Stimulated activated CD4-positive, alpha-beta T cell treated with anti-CD3 and anti-CD28 coated beads, TNF-alpha, amount 100 ng/mL, for 48 hours (primary cell): ENCODE results near the gene PRKCH.

ENCODE experiments used
- DNase-seq, 3 donors: peaks; one replicate each; pipeline ENCODE4 v3.0.0-alpha.2; 2020; ENCODE audit warnings: low read depth in 3 of 3

The PRKCH gene

DNA sequence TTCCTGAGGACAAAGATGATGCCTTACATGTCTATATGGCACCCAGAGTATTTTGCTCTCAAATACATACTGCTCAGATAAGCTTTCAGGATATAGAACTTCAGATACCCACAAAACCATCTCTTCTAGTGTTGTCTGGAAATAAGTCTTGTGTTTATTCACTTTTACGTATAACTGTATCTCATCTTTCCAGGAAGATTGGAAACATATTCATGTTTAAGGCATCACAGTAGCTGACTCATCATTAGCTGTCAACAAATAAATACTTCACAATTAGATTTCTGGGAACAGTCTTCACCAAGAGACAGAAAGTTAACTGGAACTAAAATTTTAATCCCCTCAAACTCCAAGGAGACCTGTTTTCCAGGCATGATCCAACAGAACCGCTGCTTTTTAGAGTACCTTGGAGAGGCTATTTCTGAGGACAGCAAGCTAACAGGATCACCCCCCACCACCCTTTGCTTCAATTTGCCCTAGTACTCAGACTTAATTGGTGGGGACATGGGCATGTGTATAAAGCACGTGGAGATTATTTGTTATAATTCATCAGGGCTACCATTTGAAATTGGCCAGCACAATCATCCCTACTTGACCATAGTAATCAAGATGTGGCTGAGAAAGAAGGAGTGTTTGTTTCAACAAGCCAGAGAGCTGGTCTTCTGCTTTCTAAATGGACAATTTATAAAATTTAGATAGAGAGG is 244.6 kb downstream of the PRKCH start:
- DNase-seq: no peak

DNA sequence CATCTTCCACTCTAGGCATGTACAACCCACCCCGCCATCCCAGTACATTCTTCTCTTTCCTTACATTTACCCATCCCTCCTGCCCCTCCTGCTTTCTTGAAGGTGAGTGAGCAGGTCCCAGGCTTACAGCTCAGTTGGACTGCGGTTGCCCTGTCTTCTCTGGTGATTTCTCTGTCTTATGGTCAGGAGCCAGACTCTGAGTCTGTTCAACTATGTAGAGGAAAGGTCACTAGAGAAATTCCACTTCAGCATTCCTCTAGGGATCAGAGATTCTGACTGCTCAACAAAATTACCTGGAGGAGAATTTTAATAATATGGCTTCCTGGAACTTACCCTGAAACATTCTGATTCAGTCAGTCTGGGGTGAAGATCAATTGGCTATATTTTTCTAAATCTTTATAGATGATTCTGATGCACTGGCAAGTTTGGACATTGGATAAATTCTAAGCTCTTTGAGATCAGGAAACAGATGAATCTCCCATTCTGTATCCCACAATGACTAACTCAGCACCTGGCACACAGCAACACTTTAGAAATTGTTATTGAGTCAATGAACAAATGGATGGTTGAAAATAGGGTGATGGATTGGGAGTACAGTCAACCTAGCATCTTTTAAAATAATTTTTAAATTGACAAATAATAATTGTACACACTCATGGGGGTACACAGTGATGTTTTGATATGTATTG is 245.3 kb downstream of the PRKCH start:
- no peak for DNase-seq

DNA sequence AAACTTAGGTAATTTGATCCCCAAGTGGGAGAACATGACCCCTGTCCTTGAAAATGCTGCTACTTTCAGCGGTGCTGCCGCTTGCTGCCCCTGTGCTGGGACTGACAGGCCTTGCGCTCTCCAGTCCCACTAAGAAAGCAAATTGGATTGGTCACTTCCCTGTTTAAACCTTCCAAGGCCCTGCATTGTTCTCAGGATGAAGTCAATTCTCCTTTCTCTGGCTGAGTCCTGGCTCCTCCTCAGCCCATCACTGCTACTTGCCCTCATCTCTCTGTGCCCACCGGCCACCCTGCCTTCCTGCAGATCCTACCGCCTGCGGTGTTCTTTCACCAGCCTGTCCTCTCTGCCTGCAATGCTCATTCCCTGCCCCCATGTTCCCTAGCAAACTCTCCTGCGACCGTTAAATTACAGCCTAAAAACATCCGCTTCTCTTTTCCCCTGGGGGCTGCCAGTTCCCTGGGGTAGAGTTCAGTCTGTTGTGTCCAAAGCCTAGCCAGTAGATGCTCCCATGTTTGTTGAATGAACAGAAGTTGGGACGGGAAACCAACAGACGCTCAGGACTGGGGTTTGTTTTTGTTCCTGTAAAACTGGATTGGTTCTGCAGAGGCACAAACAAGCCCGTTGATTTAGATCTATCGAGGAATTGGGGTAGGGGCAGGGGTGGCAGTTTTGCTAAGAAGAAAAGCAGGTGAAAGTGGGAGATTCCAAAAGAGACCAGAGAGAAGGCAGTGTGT is 246.6 kb downstream of the PRKCH start:
- DNase-seq: no peak

DNA sequence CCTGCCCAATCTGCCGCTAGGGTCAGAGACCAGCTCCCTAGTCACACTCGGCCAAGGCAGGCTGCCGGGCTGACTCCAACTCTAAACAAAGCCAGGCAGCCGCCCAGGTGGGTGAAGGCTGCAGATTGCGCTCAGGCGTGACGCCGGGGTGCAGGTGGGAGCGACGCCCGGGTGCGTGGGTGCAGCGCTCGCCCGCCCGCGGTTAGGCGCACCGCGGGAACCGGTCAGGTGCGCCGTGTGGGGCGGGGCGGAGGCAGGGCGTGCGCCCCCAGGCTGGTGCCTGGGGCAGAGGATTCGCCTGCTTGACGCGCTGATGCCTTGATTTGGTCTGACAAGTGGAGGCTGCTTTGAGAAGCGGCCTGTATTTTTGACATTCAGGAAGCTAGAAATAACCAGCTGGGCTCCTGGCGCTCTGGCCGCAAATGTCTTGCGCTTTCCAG is 247.2 kb downstream of the PRKCH start:
- peak in 2 of 3 donors; percentile 25 to 36 for DNase-seq

DNA sequence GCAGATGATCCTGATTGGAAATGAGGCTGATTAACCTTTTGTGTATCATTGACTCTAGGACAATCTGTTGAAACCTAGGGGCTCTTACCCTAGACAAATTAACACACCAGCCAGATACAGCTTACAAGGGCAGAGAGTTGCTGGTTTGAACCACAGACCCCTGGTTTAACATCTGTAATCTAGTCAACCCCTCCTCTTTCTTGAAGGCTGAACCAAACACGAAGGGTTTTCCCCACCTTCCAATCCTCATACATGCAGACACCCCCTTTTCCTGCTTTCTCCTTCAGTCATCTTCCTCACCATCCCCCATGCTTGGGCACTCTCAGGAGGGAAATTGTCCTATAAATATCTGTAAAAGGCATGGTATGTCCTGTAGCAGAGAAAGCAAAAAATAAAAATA is 247.9 kb downstream of the PRKCH start:
- DNase-seq: no peak

DNA sequence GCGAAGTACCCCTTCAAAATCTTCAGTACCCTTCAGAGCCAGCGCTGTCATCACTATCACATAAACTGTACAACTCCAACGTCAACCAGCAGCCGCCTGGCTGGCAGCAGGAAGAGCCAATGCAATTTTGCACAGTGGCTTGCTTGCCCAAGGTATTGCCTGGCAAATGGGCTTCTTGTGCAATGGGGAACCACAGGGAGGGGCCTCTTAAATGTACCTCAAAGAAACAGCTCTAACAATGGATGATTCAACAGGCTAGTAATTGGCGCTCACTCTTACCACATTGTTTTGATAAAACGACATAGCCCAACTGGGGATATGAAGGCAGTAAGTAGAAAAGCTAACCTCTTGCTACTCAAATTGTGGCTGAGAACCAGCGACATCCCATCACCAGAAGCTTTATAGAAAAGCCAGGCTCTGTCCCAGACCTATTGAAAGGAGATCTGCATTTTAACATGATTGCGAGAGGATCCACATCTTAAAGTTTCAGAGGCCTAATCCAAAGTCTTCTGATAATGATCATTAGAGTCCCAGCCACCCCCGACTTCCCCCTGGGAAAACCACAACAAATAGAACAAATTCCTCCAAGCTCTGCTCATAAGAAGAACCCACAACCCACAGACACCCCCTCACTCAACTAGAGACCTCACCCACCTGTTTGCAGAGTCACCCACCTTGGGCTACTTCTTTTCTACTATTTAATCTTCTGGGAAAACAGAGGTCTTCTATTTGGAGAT is 248.6 kb downstream of the PRKCH start:
- peak in 1 of 3 donors; percentile 50 for DNase-seq

DNA sequence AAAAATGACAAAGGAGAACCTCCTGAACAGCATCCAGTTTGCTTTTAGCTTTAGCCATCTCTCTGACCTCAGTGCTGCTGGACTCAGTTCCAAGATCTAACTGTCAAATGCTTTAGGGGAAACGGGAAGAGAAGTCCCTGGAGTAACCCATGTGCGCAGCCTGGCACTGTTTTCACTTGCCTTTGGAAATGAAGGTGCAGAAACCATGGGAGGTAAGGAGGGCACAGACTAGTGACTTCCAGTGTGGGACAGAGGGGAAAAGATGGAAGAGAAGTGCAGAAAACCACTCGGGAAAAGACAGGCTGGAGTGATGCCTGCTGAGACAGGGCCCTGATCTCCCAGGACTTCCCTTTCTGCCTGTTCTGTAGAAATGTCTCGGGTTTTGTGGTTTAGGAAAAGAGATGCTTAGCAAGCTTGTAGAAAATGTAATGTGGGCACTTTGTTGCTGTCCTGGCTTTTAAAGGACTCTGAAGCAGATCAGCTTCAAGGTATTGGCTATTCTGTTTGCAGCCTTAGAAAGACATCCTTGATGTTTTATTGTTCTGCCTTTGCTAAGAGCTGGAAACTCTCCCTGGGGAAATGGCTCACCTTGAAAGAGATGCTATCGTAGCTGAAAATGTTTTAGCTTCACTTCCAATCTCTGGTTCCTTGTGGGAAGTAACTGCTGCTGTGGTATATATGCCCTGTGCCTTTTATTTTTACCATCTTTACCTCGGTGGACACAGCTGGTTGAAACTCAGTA is 249.3 kb downstream of the PRKCH start:
- no peak for DNase-seq

DNA sequence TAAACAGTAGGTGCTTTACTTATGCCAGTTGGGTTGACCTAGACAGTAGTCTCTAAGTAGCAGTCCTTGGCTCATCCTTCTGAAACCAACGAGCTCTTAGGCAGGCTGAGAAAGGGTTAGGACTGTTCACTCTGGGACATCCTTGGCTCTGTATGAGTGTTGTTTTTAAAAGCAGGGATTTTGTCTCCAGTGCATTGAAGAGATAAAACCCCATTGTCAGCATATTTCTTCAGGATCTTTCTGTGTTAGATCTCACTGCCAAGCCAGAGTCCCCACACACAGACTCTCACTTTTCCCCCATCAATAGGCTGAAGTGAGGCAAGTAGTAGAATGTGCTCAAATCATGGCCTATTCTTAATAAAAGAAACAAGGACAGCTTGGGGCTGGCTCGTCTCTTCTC is 250.5 kb downstream of the PRKCH start:
- no peak for DNase-seq

DNA sequence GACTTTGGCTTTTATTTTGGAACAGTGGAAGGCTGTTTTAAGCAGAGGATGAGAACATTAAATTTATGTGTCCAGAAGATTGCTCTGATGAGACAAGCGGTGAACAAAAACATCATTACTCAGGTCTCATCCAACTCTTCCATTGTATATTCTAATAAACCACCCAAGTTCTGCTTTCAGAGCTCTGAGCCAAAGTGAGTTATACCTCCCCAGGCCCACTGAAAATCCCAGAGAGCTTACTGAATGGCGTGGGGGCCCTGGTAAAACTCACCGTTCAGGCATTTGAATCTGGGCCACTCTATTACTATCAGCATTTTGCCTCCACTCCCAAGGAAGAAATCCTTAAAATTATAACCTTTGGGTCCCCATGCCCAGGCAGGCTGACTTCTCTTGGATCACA is 251.9 kb downstream of the PRKCH start:
- no peak for DNase-seq

DNA sequence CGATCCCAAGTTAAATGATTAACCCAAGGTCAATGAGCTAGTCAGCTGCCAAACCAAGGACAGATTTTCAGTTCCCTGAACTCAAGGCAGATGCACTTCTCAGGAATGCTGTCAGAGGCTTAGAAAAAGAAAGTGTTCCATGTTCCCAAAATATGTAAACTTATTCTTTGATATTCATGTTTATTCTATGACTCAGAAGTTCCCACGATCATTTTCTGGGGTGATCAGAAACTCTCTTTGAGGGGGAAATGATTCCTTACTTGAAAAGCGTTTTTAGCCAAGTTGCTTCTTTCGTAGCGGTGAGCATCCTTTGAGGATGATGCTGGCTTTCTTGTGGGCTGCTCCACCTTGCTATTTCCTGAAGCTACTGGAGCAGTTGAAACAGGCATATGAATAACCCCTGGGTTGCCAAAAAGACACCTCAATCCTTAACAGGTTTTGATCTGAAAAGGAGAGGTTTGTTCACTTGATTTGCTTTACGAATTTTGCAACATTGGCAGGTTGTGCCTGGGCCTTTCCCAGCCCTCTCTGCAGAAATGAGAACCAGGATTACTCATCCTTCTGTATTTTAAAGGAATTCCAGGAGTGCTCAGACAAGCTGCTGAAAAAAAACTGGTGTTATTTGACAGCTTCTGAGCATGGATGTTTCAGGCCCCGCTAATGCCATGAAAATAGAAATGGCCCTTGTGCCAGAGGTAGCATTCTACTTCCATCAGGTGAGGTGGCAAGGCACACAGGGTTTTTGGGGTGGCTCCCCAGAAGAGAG is 252.6 kb downstream of the PRKCH start:
- no peak for DNase-seq

DNA sequence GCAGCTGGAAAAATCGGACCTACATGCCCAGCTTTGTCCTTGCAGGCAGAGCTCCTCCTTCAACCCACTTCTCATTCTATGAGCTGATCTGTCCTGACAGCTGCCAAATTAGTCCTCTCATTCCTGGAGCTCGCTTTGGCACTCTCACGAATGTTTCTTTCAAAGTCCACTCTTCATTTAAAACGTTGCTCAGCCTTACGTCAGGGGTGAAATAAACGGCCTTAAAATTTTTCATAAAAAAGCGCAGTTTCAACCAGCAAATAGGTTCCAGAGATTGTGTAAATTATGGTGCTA is 253.1 kb downstream of the PRKCH start:
- DNase-seq: no peak

DNA sequence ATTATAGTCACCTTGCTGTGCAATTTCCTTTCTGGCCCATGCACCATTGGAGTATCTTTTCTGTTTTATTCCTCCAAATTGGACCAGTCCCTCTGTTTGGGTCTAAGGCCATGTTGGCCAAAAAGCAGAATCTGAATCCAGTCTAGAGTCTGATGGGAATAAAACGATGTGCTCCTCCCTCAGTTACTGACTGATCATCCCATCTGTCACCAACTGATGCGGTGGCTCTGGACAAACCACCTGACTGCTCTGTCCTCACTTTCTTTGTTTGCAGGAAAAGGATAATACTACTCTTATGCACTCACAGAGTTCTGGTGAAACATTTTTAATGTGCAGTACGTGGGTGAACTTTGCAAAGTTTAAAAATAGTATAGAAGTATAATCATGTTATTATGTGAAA is 253.7 kb downstream of the PRKCH start:
- DNase-seq: no peak

DNA sequence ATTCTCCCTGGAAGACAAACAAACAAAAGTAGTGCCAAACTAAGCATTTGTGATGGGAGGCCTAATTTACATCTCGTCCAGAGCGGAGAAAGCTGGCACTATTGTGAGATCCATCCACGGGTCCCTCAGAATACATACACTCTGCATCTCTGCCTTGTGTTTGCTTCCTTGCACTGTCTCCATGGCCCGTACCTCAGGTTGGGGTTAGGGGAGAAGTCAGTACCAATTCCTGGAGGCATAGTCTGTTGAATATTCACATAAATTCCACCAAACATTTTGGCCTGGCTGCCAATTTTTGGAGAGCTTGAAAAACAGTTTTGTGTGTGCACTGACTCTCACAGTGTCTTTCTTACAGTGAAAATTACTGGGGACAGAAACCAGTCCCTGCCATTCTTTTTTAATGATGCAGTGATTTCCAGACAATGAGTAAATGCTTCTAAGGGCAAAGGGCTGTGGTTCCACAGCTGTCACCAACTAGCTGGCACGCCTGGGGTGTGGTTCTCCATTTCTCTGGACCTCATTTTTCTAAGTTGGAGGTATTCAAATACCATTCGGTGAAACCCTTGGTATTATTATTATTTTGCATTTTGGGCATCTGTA is 254.3 kb downstream of the PRKCH start:
- DNase-seq: no peak

DNA sequence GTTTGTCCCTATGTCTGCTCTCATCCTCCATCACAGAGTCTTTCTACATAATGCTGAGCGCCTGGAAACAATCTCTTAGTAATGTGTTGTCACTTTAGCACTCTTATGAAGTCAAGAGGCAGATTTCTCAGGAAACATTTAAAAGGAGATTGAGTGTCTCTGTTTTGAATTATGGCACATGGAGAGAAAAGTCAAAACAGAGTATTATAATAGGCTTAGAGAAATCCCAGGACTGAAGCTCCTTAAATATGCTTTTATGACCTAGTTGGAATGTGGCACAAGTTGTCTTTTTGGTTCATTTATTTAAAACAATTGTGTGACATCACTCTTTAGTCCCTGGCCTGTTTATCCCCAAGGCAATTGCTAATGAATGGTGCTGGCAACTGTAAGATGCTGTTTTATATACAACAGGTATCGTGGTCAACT is 256.1 kb downstream of the PRKCH start:
- no peak for DNase-seq

DNA sequence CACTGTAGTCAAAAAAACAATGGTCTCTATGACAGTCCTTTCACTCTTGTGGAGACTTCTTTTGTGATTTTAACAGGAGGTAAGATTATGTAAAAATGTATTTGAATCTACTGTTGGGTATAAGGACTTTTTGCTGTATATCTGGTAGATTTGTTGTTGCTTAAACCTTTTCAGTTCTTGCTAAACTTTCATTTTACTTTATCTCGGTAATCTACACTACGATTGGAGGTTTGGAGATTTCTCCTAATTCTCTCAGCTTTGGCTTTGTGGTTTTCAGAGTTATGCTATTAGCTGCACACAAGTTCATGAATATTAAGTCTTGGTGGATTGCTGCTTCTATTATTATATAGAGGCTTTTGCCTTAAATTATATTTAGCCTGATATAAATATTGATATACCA is 257.4 kb downstream of the PRKCH start:
- no peak for DNase-seq

DNA sequence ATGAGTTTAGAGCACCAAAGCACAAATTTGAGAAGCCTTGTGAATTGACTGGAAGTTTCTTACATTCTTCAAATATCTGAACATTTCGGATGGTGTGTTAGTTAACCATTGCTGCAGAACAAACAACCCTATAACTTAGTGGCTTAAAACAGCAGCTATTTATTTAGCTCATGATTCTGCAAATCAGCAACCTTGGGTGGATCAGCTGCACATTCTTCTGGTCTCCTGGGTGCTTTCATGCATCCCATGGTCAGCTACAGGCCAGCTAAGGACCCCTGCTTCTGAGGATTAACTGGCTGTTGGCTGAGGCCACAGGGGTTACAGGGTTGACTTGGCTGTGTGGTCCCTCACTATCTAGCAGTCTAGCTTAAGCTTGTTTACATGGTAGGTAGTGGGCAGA is 260.0 kb downstream of the PRKCH start:
- DNase-seq: no peak

DNA sequence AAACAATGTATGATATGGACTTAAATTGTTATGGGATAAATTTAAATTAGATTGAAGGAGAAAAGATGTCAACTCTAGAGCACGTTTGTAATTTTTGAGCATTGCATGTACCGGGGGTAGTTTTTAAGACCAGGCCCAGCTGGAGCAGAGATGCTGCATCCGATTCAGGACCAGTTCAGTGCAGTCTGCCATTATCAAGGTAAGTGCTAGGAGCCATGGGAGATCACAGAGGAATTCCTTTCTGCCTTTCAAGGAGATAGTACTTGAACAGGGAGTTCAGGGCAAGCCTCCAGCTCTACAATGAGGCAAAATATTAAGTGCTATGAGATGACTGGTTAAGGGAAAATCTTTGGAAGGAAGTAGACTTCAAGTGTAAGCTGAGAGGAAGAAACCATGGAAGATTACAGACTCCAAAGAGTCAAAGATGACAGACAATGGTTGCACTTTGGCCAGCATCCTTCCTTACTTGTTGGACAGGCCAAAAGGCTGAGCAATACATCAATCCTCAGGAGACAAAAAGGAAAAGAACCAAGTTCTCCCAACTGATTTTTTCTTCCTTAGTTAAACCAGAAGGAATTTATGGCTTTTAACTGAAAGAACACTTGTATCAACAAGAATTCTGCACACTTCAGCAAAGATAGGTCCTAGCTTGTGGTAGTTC is 260.7 kb downstream of the PRKCH start:
- DNase-seq: no peak

DNA sequence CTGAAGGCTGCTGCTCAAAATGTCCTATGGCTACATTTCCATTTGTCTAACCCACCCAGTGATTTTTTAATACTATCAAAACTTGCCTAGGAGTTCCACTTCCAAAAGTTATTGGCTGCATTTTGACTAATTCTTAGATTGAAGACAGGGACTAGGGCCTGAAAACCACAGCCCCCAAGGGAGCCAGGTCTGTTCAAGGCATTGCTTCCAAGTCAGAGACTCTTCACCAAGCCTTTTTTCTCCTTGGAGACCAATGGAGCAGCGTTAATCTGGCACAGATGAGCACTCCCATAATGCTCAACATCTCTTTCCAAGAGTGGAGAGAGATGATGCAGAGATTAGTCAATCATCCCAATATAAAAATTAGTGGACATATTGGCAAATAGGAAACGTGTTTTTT is 261.4 kb downstream of the PRKCH start:
- no peak for DNase-seq

DNA sequence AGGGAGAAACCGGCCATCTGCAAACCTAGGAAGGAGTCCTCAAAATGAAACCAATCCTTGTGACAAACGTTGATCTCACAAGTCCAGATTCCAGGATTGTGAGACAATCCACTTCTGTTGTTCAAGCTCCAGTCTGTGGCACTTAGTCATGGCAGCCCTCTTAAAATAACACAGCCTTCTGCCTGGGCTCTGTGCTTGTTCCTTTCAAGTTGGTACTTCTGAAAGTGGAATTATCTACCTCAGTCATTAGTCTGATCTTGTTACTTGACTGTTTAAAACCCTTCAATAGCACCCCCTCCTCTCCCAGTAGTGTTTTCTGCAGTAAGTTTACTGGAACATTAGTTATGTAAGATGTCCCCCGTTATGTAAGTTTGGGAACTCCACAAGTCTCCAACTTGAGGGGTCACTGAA is 263.0 kb downstream of the PRKCH start:
- no peak for DNase-seq
